COLO829 (cell line): ENCODE results near the gene CLIC1.

Experiments used
- DNase-seq: peaks from one replicate; pipeline ENCODE4 v3.0.0; 2012; ENCODE audit warnings: low spot score

CLIC1 gene

DNA sequence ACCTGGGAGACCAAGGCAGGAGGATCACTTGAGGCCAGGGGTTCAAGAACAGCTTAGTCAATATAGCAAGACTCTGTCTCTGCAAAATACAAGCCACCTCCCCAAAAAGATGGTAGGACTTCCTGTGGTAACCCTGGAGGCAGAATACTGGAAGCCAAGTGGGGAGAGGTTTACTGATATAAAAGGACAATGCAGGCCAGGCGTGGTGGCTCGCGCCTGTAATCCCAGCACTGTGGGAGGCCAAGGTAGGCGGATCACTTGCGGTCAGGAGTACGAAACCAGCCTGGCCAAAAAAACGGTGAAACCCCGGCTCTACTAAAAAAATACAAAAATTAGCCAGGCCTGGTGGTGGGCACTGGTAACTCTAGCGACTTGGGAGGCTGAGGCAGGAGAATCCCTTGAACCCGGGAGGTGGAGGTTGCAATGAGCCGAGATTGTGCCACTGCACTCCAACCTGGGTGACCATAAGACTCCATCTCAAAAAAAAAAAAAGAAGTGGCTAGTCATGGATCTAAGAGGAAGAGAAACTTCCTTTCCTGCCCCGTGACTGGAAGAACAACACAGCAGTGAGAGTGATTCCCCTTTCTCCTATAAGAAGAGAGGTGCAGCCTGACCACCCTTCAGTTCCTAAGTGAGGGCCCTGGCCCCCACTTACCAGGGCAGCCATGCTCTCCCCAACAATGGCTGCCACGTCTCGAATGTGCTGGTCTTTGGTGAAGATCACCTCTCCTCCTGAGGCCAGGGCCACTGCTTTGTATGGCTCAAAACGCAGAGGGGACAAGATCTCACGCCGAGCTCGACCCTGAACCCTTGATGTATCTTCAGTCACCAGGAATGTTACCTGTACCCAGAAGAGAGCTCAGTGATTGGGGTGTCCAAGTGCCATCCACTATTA, 32.3 kb upstream of the CLIC1 start:
- DNase-seq, result no peak

DNA sequence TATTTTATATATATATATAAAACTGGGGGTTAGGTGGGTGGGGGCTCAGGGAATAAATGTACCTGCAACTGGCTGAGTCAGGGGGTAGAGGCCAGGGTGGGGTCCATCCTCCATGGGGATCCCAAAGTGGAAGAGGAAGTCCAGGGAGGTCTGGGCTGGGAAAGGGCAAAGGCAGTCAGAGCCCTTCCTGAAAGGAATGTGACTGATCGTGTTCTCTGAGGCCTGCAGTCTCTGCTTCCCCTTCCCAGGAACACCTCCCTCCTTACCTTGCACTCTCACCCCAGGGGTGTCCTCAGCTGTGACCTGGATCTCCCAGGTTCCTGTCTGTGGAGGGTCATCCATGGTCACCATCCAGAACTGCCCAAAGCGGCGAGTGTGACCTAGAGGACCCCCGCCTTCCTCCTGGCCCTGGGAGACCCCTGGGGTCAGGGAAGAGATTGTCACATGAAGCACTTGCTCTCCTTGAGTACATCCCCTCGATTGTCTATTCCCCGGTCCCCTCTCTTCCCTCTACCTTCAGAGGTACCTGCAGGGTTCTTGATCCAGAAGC, 30.8 kb upstream of the CLIC1 start:
- DNase-seq, result no peak

DNA sequence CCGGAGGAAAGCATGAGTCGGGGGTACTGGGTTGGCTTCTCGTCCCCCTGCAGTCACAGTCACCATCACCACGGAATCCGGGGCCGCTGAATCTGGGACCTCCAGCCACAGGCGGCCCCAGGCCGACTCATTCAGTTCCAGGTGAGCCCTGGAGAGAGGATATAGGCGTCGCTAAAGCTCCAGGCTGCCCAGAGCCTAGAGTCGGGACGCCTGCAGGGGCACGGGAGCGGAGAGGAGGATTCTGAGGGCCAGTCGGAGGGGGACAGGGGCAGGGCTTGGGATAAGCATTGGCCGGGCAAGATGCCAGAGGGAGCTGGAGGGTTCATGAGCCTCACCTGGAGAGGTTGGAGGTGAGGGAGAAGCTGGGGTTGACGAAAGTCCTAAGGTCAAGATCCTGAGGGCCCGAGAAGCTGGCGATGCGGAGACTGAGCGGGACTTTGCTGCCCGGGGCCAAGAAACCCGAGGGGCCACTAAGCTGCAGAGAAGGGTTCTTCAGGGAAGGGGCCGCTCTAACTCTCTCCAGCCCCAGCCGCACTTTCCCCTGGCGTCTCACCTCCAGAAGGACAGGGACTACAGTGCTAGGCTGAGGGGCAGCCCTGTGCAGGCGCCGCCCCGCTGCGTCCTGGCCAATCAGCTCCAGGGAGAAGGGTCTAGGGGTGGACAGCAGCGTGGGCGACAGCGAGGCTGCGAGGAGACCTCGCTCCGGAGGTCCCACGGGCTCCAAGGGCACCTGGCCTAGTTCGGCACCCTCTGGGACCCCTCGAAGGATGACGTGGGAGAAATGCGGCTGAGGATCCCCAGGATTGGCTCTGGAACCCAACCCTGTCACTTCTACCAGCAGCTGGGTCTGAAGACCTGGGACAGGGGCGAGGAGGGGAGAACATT, 29.8 kb upstream of the CLIC1 start:
- DNase-seq, result no peak

DNA sequence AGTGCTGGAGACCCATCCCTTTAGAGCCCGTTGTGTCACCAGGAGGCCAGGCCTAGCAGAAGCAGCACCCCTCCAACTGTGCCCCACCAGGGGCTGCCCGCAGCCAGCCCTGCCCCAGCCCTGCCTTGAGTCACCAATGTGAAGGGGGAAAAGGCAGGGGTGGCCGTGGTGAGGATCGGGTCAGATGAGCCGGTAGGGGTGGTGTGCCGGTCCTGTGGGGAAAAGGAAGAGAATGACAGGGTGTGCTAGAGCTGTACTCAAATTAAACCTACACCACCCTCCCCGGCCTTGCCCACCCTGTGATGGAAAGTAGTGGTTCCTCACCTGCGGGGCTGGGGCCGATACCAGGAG, 29.2 kb upstream of the CLIC1 start:
- DNase-seq, result no peak

GRCh38 chr6:31764198-31764597, 27.9 kb upstream of the CLIC1 start:
- no peak for DNase-seq

DNA sequence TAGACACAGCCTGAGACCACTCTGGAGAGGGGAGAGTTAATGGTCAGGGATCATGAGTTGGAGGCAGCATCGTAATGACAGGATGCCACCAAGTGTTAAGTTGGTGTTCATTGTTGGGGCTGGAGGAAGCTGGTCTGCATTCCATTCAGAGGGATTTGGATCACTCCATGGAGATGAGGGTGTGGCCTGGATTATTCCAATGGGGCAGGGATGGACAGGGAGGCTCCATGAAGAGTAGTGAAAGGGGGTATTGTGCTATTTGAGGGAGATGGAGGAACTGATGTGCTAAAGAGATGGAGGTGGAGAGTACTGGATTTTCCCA, 27.2 kb upstream of the CLIC1 start:
- DNase-seq, result peak; percentile 92

GRCh38 chr6:31762878-31763618, 26.7 kb upstream of the CLIC1 start:
- no peak for DNase-seq

DNA sequence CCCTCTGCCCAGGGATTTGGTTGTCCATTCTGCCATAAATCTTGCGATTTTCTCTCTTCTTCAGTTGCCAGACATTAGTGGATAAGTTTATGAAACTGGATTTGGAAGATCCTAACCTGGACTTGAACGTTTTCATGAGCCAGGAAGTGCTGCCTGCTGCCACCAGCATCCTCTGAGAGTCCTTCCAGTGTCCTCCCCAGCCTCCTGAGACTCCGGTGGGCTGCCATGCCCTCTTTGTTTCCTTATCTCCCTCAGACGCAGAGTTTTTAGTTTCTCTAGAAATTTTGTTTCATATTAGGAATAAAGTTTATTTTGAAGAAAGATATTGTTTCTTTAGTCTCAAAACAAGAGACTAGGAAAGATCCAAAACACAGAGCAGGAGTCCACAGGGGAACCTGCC, 26.0 kb upstream of the CLIC1 start, which contains the start of gene SAPCD1:
Gene SAPCD1 (plus strand): TSS at position 301 of the 400 bp plus-strand sequence. CDS start 399 bp downstream, outside the sequence.
- DNase-seq, result no peak

GRCh38 chr6:31761343-31761742, 25.0 kb upstream of the CLIC1 start:
- no peak for DNase-seq

DNA sequence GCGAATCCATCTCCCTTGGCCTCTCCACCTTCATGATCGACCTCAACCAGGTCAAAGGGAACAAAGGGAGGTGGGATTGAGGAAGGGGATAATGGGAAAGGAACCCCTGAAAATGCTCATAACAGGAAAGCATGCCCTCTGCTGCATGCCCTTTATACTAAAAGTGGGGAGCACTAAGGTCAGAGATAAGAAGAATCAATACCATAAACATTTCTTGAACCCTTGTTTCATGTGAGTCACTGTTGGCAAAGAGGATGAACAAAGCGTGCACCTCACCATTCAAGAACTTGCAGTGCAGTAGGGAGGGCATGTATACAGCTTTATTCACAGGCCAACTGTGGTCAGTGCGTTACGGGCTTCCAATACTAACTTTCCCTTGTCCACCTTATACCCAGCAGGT, 24.5 kb upstream of the CLIC1 start:
- no peak for DNase-seq

DNA sequence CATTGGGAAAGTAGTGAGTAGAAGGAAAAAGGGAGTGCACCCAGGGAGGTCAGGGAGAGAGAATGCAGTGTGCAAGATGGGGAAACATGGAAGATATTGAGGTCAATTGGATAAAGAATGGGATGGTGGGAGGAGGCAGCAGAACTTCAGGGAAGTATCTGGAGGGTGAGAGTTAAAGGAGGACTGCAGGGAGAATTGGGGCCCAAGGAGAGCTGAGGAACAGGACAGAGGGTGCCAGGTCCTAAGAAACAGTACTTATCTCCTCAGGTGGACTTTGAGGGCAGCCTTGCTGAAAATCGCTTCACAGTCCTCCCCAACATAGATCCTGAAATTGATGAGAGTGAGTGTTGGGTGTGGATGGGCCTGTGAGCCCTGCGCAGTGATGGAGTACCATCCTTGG, 22.0 kb upstream of the CLIC1 start:
- DNase-seq, result no peak

GRCh38 chr6:31752739-31753319, 16.5 kb upstream of the CLIC1 start:
- no peak for DNase-seq

DNA sequence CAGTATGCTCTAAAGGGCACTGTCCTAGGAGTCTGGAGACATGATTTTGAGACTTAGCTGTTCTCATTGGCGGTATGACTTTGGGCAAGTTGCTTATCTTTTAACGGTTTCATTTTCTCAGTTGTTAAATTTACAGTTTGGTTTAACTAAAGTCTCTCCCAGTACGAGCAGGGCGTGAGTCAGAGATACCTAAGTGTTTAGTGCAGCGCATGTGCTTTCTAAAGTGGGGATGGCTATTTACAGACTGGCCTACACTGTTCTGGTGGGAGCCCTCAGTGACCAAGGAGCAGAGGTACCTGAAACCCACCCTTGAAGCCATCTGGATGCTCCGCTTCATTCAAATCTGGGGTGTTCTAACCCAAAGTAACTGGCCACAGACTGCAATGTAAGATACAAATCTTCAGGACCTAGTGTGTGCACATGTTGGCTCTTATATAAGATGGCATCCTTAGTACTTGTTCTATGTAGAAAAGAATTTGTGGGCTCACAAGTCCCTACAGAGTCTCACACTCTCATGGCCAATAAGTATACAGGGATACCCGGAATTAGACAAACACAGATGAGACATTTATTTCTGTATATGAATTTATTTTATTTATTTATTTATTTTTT, 14.2 kb upstream of the CLIC1 start:
- DNase-seq, result no peak

GRCh38 chr6:31749301-31750036, 13.1 kb upstream of the CLIC1 start:
- no peak for DNase-seq

DNA sequence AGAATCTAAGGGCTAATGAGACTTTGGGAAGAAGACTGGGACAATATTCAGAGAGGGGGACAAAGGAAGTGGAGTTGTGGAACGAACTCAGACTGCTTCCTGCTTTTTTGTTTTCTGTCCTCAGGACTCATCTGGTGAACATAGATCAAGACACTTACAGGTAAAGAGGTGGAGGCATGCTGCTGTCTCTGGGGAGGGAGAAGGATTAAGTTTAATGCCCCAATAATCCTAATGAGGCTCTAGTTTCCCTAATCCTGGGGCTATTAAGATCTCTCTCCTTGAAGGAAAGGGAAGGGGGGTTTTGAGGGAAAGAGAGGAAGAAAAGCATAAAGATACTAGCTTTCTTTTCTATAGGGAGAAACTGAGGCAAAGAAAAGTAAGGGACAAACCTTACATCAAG, 8.1 kb upstream of the CLIC1 start:
- DNase-seq, result no peak

- DNase-seq, result no peak
Observed at GRCh38 chr6:31742894-31743293, 6.6 kb upstream of the CLIC1 start.

- DNase-seq, result no peak
Observed at GRCh38 chr6:31741815-31742214, 5.5 kb upstream of the CLIC1 start.

- no peak for DNase-seq
Observed at GRCh38 chr6:31740397-31741223, 4.3 kb upstream of the CLIC1 start.

- DNase-seq, result peak; percentile 100
Observed at GRCh38 chr6:31739639-31740396, 3.5 kb upstream of the CLIC1 start, which contains the start of gene MSH5. TSS of gene MSH5 (plus strand) at chr6:31740005. CDS start at chr6:31740467, 462 bp downstream.
